Measurements from ENCODE around the gene CD8B.
A peak's percentile ranks its signal among the peaks of the same experiment; 100 is the strongest.

The CD8B gene

DNA sequence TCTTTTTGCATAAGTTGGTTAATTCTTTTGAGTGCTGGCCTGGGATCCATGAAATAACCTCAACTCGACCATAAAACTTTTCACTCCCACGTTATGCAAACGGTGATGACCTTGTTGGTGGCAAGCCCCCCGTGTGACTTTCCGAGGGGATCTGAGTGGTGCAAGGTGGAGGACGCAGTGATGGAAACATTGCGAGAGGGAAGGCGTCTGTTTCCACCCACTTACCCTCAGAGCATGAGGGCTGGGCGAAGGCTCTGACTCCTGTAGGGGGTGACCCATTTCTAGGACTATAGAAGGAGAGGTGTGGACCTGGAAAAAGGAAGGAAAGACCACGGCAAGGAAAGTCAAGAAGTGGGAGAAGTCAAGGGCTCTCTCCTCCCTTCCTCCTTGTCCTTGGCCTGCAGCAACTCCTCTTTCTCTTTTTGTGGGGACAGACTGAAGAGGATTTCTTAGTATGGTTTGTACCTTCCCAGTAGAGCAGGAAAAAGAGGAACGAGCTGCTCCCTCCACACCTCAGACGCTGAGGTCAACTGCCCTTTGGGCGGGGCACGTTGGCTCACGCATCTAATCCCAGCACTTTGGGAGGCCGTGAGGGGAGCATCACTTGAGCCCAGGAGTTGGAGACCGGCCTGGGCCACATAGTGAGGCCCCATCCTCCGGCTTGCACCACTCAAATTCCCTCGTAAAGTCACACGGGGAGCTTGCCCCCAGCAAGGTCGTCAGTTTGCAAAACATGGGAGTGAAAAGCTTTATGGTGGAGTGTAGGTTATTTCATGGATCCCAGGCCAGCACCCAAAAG lies 55.4 kb downstream of the CD8B start:
- Histone ChIP-seq H2AFZ (ENCODE audit: low read length) (no peak overlapping the region), H3K9me2 (ENCODE audit: low read depth, low read length) (no peaks in the 10 kb centered on the region), H3K36me3 (ENCODE audit: insufficient read depth, low read length) (no peaks in the 10 kb centered on the region), H3K79me2 (ENCODE audit: insufficient read depth, low read length) (no peaks in the 10 kb centered on the region), H3F3A (ENCODE audit: insufficient read depth, low read length) (no peaks in the 10 kb centered on the region), H3K27me3 (ENCODE audit: insufficient read depth, low read length) (no peaks in the 10 kb centered on the region), H3K4me1 (ENCODE audit: insufficient read depth, low read length, severe bottlenecking) (peaks cover 25% of the 10 kb centered on the region), H3K4me2 (ENCODE audit: low read length) (0 out of 2 replicates have a peak overlapping the region, but pooled peaks have one; percentile 21), H3K4me3 (ENCODE audit: low read depth, low read length, poor library complexity, severe bottlenecking) (no peak overlapping the region), H3K9ac (ENCODE audit: low read length) (no peak overlapping the region), H3K27ac (ENCODE audit: low read depth, low read length, poor library complexity, severe bottlenecking) (no peak overlapping the region), H4K20me1 (ENCODE audit: insufficient read depth, low read length) (no peaks in the 10 kb centered on the region), H3K9me3 (ENCODE audit: low read length) (no peaks in the 10 kb centered on the region)
- TF ChIP-seq, protein P1, sequence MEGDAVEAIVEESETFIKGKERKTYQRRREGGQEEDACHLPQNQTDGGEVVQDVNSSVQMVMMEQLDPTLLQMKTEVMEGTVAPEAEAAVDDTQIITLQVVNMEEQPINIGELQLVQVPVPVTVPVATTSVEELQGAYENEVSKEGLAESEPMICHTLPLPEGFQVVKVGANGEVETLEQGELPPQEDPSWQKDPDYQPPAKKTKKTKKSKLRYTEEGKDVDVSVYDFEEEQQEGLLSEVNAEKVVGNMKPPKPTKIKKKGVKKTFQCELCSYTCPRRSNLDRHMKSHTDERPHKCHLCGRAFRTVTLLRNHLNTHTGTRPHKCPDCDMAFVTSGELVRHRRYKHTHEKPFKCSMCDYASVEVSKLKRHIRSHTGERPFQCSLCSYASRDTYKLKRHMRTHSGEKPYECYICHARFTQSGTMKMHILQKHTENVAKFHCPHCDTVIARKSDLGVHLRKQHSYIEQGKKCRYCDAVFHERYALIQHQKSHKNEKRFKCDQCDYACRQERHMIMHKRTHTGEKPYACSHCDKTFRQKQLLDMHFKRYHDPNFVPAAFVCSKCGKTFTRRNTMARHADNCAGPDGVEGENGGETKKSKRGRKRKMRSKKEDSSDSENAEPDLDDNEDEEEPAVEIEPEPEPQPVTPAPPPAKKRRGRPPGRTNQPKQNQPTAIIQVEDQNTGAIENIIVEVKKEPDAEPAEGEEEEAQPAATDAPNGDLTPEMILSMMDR (IDR thresholded peaks at IDR 0.05; ENCODE audit: low read length), result no peak
- TF ChIP-seq EZH2 (IDR thresholded peaks at IDR 0.05; ENCODE audit: borderline replicate concordance, low read length), result no peak

DNA sequence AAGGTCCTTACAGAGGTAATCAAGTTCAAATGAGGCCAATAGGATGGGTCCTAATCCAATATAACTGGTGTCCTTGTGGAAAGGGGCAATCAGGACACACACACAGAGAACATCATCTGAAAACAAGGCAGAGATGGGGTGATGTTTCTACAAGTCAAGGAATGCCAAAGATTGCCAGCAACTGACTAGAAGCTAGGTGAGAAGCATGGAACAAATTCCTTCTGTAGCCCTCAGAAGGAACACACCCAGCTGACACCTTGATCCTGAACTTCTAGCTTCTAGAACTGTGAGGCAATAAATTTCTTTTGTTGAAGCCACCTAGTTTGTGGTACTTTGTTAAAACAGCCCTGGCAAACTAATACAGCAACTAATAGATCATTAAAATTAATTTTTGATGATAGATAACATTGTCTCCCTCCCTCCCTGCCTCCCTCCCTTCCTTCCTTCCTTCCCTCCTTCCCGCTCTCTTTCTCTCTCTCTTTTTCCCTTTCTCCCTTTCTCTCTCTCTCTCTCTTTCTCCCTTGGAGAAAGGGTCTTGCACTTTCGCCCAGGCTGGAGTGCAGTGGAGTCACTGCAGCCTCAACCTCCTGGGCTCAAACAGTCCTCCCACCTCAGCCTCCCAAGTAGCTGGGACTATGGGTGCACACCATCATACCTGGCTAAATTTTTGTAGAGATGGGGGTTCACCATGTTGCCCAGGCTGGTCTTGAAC lies 60.7 kb downstream of the CD8B start:
- Histone ChIP-seq H3K4me1 (ENCODE audit: insufficient read depth, low read length, severe bottlenecking) (peaks cover 2% of the 10 kb centered on the region), H3K9me2 (ENCODE audit: low read depth, low read length) (no peaks in the 10 kb centered on the region), H4K20me1 (ENCODE audit: insufficient read depth, low read length) (no peaks in the 10 kb centered on the region), H3K4me2 (ENCODE audit: low read length) (no peak overlapping the region), H3K79me2 (ENCODE audit: insufficient read depth, low read length) (no peaks in the 10 kb centered on the region), H3F3A (ENCODE audit: insufficient read depth, low read length) (no peaks in the 10 kb centered on the region), H3K27ac (ENCODE audit: low read depth, low read length, poor library complexity, severe bottlenecking) (no peak overlapping the region), H3K27me3 (ENCODE audit: insufficient read depth, low read length) (no peaks in the 10 kb centered on the region; the same call in 1 of the 2 replicates), H3K36me3 (ENCODE audit: insufficient read depth, low read length) (no peaks in the 10 kb centered on the region; the same call in 1 of the 2 replicates), H2AFZ (ENCODE audit: low read length) (no peak overlapping the region), H3K4me3 (ENCODE audit: low read depth, low read length, poor library complexity, severe bottlenecking) (no peak overlapping the region), H3K9me3 (ENCODE audit: low read length) (peaks cover 10% of the 10 kb centered on the region), H3K9ac (ENCODE audit: low read length) (no peak overlapping the region)
- TF ChIP-seq, protein P1 (IDR thresholded peaks at IDR 0.05; ENCODE audit: low read length), result no peak
- TF ChIP-seq EZH2 (IDR thresholded peaks at IDR 0.05; ENCODE audit: borderline replicate concordance, low read length), result no peak

DNA sequence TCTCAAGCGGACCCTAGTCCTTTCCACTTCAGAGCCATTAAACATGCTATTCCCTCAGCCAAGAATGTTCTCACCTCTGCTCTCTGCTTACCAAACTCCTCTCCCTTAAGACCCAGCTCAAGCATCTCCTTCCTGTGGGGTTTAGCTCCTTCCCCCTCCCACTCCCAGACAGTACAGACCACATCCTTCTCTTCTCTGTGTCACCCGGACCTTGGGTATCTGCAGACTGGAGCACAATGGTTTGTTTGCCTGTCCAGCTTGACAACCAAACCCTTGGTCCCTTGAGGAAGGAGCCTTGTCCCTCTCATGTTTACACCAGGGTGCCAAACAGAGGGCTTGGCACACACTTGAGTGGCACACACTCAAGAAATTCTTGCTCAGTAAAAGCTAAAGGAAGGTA lies 66.8 kb downstream of the CD8B start:
- peaks cover 10% of the 10 kb centered on the region for H3K9me3 ChIP-seq (ENCODE audit: low read length)
- TF ChIP-seq EZH2 (IDR thresholded peaks at IDR 0.05; ENCODE audit: borderline replicate concordance, low read length), result no peak
- TF ChIP-seq, protein P1 (IDR thresholded peaks at IDR 0.05; ENCODE audit: low read length), result no peak
- no peaks in the 10 kb centered on the region; the same call in 1 of the 2 replicates for H3K27me3 ChIP-seq (ENCODE audit: insufficient read depth, low read length)
- H3K36me3 ChIP-seq (ENCODE audit: insufficient read depth, low read length), result no peaks in the 10 kb centered on the region; the same call in 1 of the 2 replicates
- no peaks in the 10 kb centered on the region for H3F3A ChIP-seq (ENCODE audit: insufficient read depth, low read length)
- no peak overlapping the region for H3K4me3 ChIP-seq (ENCODE audit: low read depth, low read length, poor library complexity, severe bottlenecking)
- no peak overlapping the region for H2AFZ ChIP-seq (ENCODE audit: low read length)
- H3K79me2 ChIP-seq (ENCODE audit: insufficient read depth, low read length), result no peaks in the 10 kb centered on the region
- H3K4me1 ChIP-seq (ENCODE audit: insufficient read depth, low read length, severe bottlenecking), result no peaks in the 10 kb centered on the region
- H3K9ac ChIP-seq (ENCODE audit: low read length), result no peak overlapping the region
- no peaks in the 10 kb centered on the region for H4K20me1 ChIP-seq (ENCODE audit: insufficient read depth, low read length)
- H3K9me2 ChIP-seq (ENCODE audit: low read depth, low read length), result no peaks in the 10 kb centered on the region
- no peak overlapping the region for H3K4me2 ChIP-seq (ENCODE audit: low read length)
- no peak overlapping the region for H3K27ac ChIP-seq (ENCODE audit: low read depth, low read length, poor library complexity, severe bottlenecking)
